ENCODE data around the gene ACADS. TPM values are rescaled to one million over a fixed set of nuclear protein-coding genes. Genes with fewer than 3 reads are reported as not detected.
"Not testable (repeated sequence)": the region's sequence is repeated elsewhere in the genome, so short reads cannot be mapped to it uniquely, and the experiment has no call there.

The ACADS gene
- total RNA-seq, 1 donor from 2014 or later, result 7.2 TPM

GRCh38 chr12:120726510-120726793, 826 bp downstream of the ACADS start:
- DNase-seq (ENCODE audit: low spot score), result no peak
- Mint-ChIP-seq H3K36me3 (ENCODE audit: low read depth) (peaks cover 11% of the 10 kb centered on the region), H3K4me1 (ENCODE audit: low read depth) (peaks cover 18% of the 10 kb centered on the region), H3K27me3 (ENCODE audit: low read depth) (no peaks in the 10 kb centered on the region), H3K4me3 (ENCODE audit: unreplicated experiment) (peak overlapping the region; percentile 80), H3K9me3 (ENCODE audit: low read depth) (no peaks in the 10 kb centered on the region), H3K27ac (ENCODE audit: unreplicated experiment) (no peak overlapping the region)
- no peak for TF ChIP-seq CTCF (IDR thresholded peaks at IDR 0.05)

GRCh38 chr12:120726961-120727360, 1.3 kb downstream of the ACADS start:
- DNase-seq (ENCODE audit: low spot score), result peak; percentile 60
- TF ChIP-seq CTCF (IDR thresholded peaks at IDR 0.05), result no peak
- Mint-ChIP-seq H3K36me3 (ENCODE audit: low read depth) (peaks cover 13% of the 10 kb centered on the region), H3K27ac (ENCODE audit: unreplicated experiment) (no peak overlapping the region), H3K4me3 (ENCODE audit: unreplicated experiment) (no peak overlapping the region), H3K9me3 (ENCODE audit: low read depth) (no peaks in the 10 kb centered on the region), H3K4me1 (ENCODE audit: low read depth) (peaks cover 18% of the 10 kb centered on the region), H3K27me3 (ENCODE audit: low read depth) (no peaks in the 10 kb centered on the region)

- H3K27ac Mint-ChIP-seq (ENCODE audit: unreplicated experiment), result not testable (repeated sequence)
Measured at GRCh38 chr12:120732198-120732597, 6.6 kb downstream of the ACADS start.

GRCh38 chr12:120733574-120733973, 7.9 kb downstream of the ACADS start:
- Mint-ChIP-seq H3K4me3 (ENCODE audit: unreplicated experiment) (no peak overlapping the region), H3K27ac (ENCODE audit: unreplicated experiment) (no peak overlapping the region), H3K36me3 (ENCODE audit: low read depth) (peaks cover 8% of the 10 kb centered on the region), H3K27me3 (ENCODE audit: low read depth) (no peaks in the 10 kb centered on the region), H3K9me3 (ENCODE audit: low read depth) (no peaks in the 10 kb centered on the region), H3K4me1 (ENCODE audit: low read depth) (no peaks in the 10 kb centered on the region)
- no peak for TF ChIP-seq CTCF (IDR thresholded peaks at IDR 0.05)
- DNase-seq (ENCODE audit: low spot score), result peak; percentile 30

More at GRCh38 chr12:120732198-120732597, 6.6 kb downstream of the ACADS start:
- DNase-seq (ENCODE audit: low spot score), result peak; percentile 51
- H3K36me3 Mint-ChIP-seq (ENCODE audit: low read depth); H3K9me3 Mint-ChIP-seq (ENCODE audit: low read depth); H3K27me3 Mint-ChIP-seq (ENCODE audit: low read depth); H3K4me1 Mint-ChIP-seq (ENCODE audit: low read depth); H3K4me3 Mint-ChIP-seq (ENCODE audit: unreplicated experiment): not testable (repeated sequence)

- TF ChIP-seq CTCF (IDR thresholded peaks at IDR 0.05), result no peak
- no peak overlapping the region for H3K27ac Mint-ChIP-seq (ENCODE audit: unreplicated experiment)
- H3K4me1 Mint-ChIP-seq (ENCODE audit: low read depth), result no peaks in the 10 kb centered on the region
- no peaks in the 10 kb centered on the region for H3K9me3 Mint-ChIP-seq (ENCODE audit: low read depth)
- no peaks in the 10 kb centered on the region for H3K27me3 Mint-ChIP-seq (ENCODE audit: low read depth)
- peaks cover 8% of the 10 kb centered on the region for H3K36me3 Mint-ChIP-seq (ENCODE audit: low read depth)
- peak; percentile 54 for DNase-seq (ENCODE audit: low spot score)
- no peak overlapping the region for H3K4me3 Mint-ChIP-seq (ENCODE audit: unreplicated experiment)
Measured at GRCh38 chr12:120734210-120734609, 8.6 kb downstream of the ACADS start.

GRCh38 chr12:120735181-120735580, 9.6 kb downstream of the ACADS start:
- DNase-seq (ENCODE audit: low spot score), result no peak
- Mint-ChIP-seq H3K9me3 (ENCODE audit: low read depth) (no peaks in the 10 kb centered on the region), H3K27ac (ENCODE audit: unreplicated experiment) (no peak overlapping the region), H3K36me3 (ENCODE audit: low read depth) (peaks cover 6% of the 10 kb centered on the region), H3K4me1 (ENCODE audit: low read depth) (no peaks in the 10 kb centered on the region), H3K4me3 (ENCODE audit: unreplicated experiment) (no peak overlapping the region), H3K27me3 (ENCODE audit: low read depth) (no peaks in the 10 kb centered on the region)
- no peak for TF ChIP-seq CTCF (IDR thresholded peaks at IDR 0.05)
